CD4-positive, alpha-beta T cell (primary cell): ENCODE data around the gene TMEM94. TPM values are rescaled to one million over a fixed set of nuclear protein-coding genes. Genes with fewer than 3 reads are reported as not detected.

ENCODE experiments used
- ATAC-seq: fragments of 200-7000 bp; cut with Tn5 transposase; one replicate; pipeline ENCODE4 v1.10.0; 2022; ENCODE audit warnings: mild to moderate bottlenecking; ENCODE audit not compliant: poor library complexity
- CTCF ChIA-PET: fragments of 350-600 bp; sonication (Branson Sonifier 250); formaldehyde crosslinking; loops from one replicate; lab custom pipeline; 2021; ENCODE audit warnings: antibody characterized with exemption, inconsistent platforms; lab: Charles Lee
- POLR2A ChIA-PET: fragments of 350-600 bp; sonication (Branson Sonifier 250); formaldehyde crosslinking; loops from one replicate; lab custom pipeline; 2021; ENCODE audit warnings: antibody characterized with exemption, inconsistent platforms; lab: Charles Lee
- DNase-seq, 14 experiments: peaks; one replicate each; pipeline ENCODE4 v3.0.0-alpha.2; 2013 to 2020; ENCODE audit warnings: mixed read lengths in 2 of 14
- H3K27ac ChIP-seq, 2 donors: one replicate each; pipeline versions ENCODE4 v1.5.1 to v1.7.0; 2013; ENCODE audit warnings: low read length in 2 of 2, low read depth in 1 of 2, mild to moderate bottlenecking in 1 of 2
- H3K27me3 ChIP-seq, 2 experiments: 1 replicate in 1 of 2; 2 replicates in 1 of 2; pipeline versions ENCODE4 v1.6.1 to v1.7.0; 2013; ENCODE audit warnings: low read length in 2 of 2, control low read depth in 1 of 2, mild to moderate bottlenecking in 1 of 2, moderate library complexity in 1 of 2; ENCODE audit not compliant: insufficient read depth in 2 of 2, control insufficient read depth in 1 of 2
- H3K36me3 ChIP-seq: one replicate; pipeline ENCODE4 v1.6.1; 2013; ENCODE audit warnings: low read length, control low read depth; ENCODE audit not compliant: insufficient read depth
- H3K4me1 ChIP-seq: one replicate; pipeline ENCODE4 v1.6.1; 2013; ENCODE audit warnings: low read length, control low read depth; ENCODE audit not compliant: insufficient read depth
- H3K4me3 ChIP-seq: one replicate; pipeline ENCODE4 v1.5.1; 2013; ENCODE audit warnings: mild to moderate bottlenecking, low read length, moderate library complexity
- H3K9me3 ChIP-seq, 2 experiments: 1 replicate in 1 of 2; 2 replicates in 1 of 2; pipeline versions ENCODE4 v1.6.1 to v1.7.0; 2013; ENCODE audit warnings: low read length in 2 of 2, mild to moderate bottlenecking in 2 of 2, control low read depth in 1 of 2, moderate library complexity in 1 of 2; ENCODE audit not compliant: control insufficient read depth in 1 of 2, insufficient read depth in 1 of 2
- H3K27ac Mint-ChIP-seq: one replicate; pipeline ENCODE4 v1.8.0; 2020; ENCODE audit warnings: mixed read lengths
- H3K27me3 Mint-ChIP-seq: one replicate; pipeline ENCODE4 v1.8.0; 2021; ENCODE audit warnings: mixed read lengths
- H3K36me3 Mint-ChIP-seq: one replicate; pipeline ENCODE4 v1.8.0; 2021; ENCODE audit warnings: low read depth, mixed read lengths
- H3K4me1 Mint-ChIP-seq: one replicate; pipeline ENCODE4 v1.8.0; 2021; ENCODE audit warnings: low read depth, mixed read lengths
- H3K4me3 Mint-ChIP-seq: one replicate; pipeline ENCODE4 v1.8.0; 2020; ENCODE audit warnings: mild to moderate bottlenecking, mixed read lengths
- H3K9me3 Mint-ChIP-seq: one replicate; pipeline ENCODE4 v1.8.0; 2020; ENCODE audit warnings: mixed read lengths
- intact Hi-C, 2 experiments: fragments of 100-400 bp; cut with DNase I in 1 of 2; cut with micrococcal nuclease in 1 of 2; formaldehyde crosslinking; loops; one replicate each; pipeline versions ENCODE4 v1.15.1 to v1.9.0; 2023 to 2025; cut with DNase I, micrococcal nuclease
- microRNA-seq: library from miRNA; unstranded; fragments of <30 nt; microRNA quantifications from one replicate; pipeline ENCODE4 v1.2.0, GENCODE V29; 2021; ENCODE audit warnings: borderline microRNAs expressed, borderline replicate concordance
- total RNA-seq, 174 experiments: library from RNA in 2 of 174; stranded (reverse) in 2 of 174; gene quantifications; one replicate each; pipeline ENCODE4 v1.2.3 and lab custom pipeline; 2021 to 2026
- TF ChIP-seq, protein P1 (sequence below): fragments of 200-600 bp; IDR thresholded peaks from one replicate; pipeline ENCODE4 v1.8.0; 2022; ENCODE audit warnings: antibody characterized with exemption, mild to moderate bottlenecking

TMEM94 gene
- total RNA-seq, 2 experiments from 2014 or later = 52.8 to 57.3 TPM

DNA sequence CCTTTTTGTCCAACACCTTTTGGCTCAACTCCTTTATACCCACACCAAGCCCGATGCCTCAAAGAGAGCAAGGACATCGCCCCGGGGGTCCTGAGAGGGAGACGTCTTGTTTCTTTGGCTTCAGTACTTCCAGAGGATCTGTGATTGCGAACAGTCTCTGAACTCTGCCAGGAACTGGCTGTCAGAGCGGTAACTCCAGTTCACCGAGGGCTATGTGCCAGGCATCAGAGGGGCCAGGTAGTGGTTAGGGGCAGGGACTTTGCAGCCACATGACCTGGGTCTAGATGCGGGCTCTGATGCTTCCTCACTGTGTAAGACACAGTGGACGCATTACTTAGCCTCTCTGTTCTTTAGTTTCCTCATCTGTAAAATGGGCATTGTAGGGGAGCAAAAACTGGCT is 90.7 kb downstream of the TMEM94 start:
- no peak overlapping the region for H3K27ac ChIP-seq
- H3K9me3 ChIP-seq = no peaks in the 10 kb centered on the region
- ATAC-seq = no peak
- H3K4me1 Mint-ChIP-seq = no peaks in the 10 kb centered on the region
- no peak overlapping the region for H3K27ac Mint-ChIP-seq
- no peak for DNase-seq
- intact Hi-C loops = no loop called here
- no peak overlapping the region for H3K4me3 Mint-ChIP-seq
- peaks cover 2% of the 10 kb centered on the region for H3K4me1 ChIP-seq
- no peaks in the 10 kb centered on the region for H3K9me3 Mint-ChIP-seq
- H3K4me3 ChIP-seq = no peak overlapping the region
- H3K36me3 ChIP-seq = peaks cover 3% of the 10 kb centered on the region
- POLR2A ChIA-PET = no interaction called here
- TF ChIP-seq, protein P1, sequence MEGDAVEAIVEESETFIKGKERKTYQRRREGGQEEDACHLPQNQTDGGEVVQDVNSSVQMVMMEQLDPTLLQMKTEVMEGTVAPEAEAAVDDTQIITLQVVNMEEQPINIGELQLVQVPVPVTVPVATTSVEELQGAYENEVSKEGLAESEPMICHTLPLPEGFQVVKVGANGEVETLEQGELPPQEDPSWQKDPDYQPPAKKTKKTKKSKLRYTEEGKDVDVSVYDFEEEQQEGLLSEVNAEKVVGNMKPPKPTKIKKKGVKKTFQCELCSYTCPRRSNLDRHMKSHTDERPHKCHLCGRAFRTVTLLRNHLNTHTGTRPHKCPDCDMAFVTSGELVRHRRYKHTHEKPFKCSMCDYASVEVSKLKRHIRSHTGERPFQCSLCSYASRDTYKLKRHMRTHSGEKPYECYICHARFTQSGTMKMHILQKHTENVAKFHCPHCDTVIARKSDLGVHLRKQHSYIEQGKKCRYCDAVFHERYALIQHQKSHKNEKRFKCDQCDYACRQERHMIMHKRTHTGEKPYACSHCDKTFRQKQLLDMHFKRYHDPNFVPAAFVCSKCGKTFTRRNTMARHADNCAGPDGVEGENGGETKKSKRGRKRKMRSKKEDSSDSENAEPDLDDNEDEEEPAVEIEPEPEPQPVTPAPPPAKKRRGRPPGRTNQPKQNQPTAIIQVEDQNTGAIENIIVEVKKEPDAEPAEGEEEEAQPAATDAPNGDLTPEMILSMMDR = no peak
- no peaks in the 10 kb centered on the region for H3K27me3 ChIP-seq
- H3K36me3 Mint-ChIP-seq = no peaks in the 10 kb centered on the region
- CTCF ChIA-PET = no interaction called here
- H3K27me3 Mint-ChIP-seq = no peaks in the 10 kb centered on the region

- Mint-ChIP-seq H3K27me3 (no peaks in the 10 kb centered on the region), H3K27ac (no peak overlapping the region), H3K4me3 (no peak overlapping the region), H3K9me3 (no peaks in the 10 kb centered on the region), H3K4me1 (no peaks in the 10 kb centered on the region), H3K36me3 (no peaks in the 10 kb centered on the region)
- POLR2A ChIA-PET = no interaction called here
- H3K36me3 ChIP-seq = peaks cover 3% of the 10 kb centered on the region
- no peaks in the 10 kb centered on the region for H3K27me3 ChIP-seq
- CTCF ChIA-PET = no interaction called here
- H3K4me3 ChIP-seq = no peak overlapping the region
- intact Hi-C loops = no loop called here
- no peak for DNase-seq
- no peak for ATAC-seq
- H3K4me1 ChIP-seq = peaks cover 2% of the 10 kb centered on the region
- TF ChIP-seq, protein P1 = no peak
- H3K27ac ChIP-seq = no peak overlapping the region
- no peaks in the 10 kb centered on the region for H3K9me3 ChIP-seq
Observed at GRCh38 chr17:75548813-75549212, 92.4 kb downstream of the TMEM94 start.

Small RNAs within 50 kb of the gene (microRNA-seq; reads per million reads assigned to microRNA genes)
- not detected for gene MIR6785

Other genes starting within 250 kb of the TMEM94 start
- 10 to 100 TPM; 88.8 to 96.5 TPM for gene GGA3, start 195.0 kb upstream of the TMEM94 start, total RNA-seq
- 10 to 100 TPM; 33.2 to 35.2 TPM for gene MRPS7, start 194.8 kb upstream of the TMEM94 start, total RNA-seq
- 10 to 100 TPM; 29.4 to 32.4 TPM for gene MIF4GD, start 185.4 kb upstream of the TMEM94 start, total RNA-seq
- gene SLC25A19, start 167.2 kb upstream of the TMEM94 start, total RNA-seq = 10 to 100 TPM; 11.1 to 12.0 TPM
- gene GRB2, start 51.0 kb upstream of the TMEM94 start, total RNA-seq = 10 to 100 TPM; 88.8 to 92.6 TPM
- under 1 TPM; 0.17 to 0.25 TPM for gene CASKIN2, start 58.9 kb downstream of the TMEM94 start, total RNA-seq
- gene TSEN54, start 59.9 kb downstream of the TMEM94 start, total RNA-seq = 10 to 100 TPM; 73.3 to 78.7 TPM
- gene LLGL2, start 69.1 kb downstream of the TMEM94 start, total RNA-seq = 10 to 100 TPM; 31.2 to 34.2 TPM
- 100 to 1,000 TPM; 202 to 209 TPM for gene MYO15B, start 131.2 kb downstream of the TMEM94 start, total RNA-seq
- 1 to 10 TPM in 1 of 2 experiments, under 1 TPM in 1; 0.75 to 1.3 TPM for gene SMIM5, start 176.8 kb downstream of the TMEM94 start, total RNA-seq
- gene RECQL5, start 210.5 kb downstream of the TMEM94 start, total RNA-seq = 10 to 100 TPM; 16.4 to 17.7 TPM
- 100 to 1,000 TPM; 209 to 227 TPM for gene SAP30BP, start 210.7 kb downstream of the TMEM94 start, total RNA-seq